ENCODE data around the gene ZNF79. TPM values are rescaled to one million over a fixed set of nuclear protein-coding genes. Genes with fewer than 3 reads are reported as not detected.

The ZNF79 gene
- total RNA-seq, 2 experiments from 2014 or later, result 7.6 TPM

DNA sequence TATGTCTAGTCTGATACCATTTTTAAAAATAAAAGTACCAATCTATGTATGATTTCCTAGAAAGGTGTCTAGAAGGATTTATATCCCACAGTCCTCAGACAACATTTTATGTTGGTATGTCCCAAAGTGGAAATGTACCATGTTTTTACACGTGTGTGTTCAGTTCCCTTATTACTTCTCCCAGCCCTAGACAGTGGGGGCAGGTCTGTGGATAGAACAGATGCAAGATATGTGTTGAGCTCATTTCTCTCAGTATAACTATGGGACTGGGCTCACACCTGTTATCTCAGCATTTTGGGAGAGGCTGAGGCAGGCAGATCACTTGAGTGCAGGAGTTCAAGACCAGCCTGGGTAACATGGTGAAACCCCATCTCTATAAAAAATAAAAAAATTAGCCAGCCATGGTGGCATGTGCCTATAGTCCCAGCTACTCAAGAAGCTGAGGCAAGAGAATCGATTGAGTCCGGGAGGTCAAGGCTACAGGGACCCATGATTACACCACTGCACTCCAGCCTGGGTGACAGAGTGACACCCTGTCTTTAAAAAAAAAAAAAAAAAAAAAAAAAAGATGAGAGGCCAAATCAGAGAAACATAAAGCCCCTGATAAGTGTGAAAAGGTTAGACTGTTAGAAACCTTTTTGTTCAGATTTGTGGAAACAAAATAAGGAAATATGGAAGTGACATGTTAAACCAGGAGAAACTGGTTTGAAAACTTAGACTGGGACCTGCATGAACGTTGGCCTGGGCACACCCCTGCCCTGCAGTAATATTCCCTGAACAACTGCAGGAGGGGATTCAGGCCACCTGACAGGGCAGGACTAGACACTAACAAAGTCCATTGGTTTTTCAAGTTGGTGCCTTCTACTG lies 34.6 kb upstream of the ZNF79 start:
- ChIA-PET CTCF (interaction anchor here (1.2 kb wide), 1 partner anchor 145 kb away, joined by 3 read pairs; no protein-coding TSS in a partner anchor), POLR2A (interaction anchor here (0.9 to 3.3 kb wide), 2 partner anchors 35 to 61 kb away, joined by 3 to 27 read pairs; partner anchors contain the start of genes LRSAM1, RPL12 and ZNF79)
- H3K36me3 Mint-ChIP-seq (ENCODE audit: low read depth), result no peaks in the 10 kb centered on the region
- no peak overlapping the region for H3K27ac Mint-ChIP-seq
- DNase-seq, result no peak
- intact Hi-C loops (cut with micrococcal nuclease), result loop anchor here (10.0 kb wide), 1 partner anchor 165 kb away; no protein-coding TSS in a partner anchor
- H3K4me1 Mint-ChIP-seq (ENCODE audit: low read depth), result peaks cover 34% of the 10 kb centered on the region
- ATAC-seq, result no peak
- TF ChIP-seq, protein P1, sequence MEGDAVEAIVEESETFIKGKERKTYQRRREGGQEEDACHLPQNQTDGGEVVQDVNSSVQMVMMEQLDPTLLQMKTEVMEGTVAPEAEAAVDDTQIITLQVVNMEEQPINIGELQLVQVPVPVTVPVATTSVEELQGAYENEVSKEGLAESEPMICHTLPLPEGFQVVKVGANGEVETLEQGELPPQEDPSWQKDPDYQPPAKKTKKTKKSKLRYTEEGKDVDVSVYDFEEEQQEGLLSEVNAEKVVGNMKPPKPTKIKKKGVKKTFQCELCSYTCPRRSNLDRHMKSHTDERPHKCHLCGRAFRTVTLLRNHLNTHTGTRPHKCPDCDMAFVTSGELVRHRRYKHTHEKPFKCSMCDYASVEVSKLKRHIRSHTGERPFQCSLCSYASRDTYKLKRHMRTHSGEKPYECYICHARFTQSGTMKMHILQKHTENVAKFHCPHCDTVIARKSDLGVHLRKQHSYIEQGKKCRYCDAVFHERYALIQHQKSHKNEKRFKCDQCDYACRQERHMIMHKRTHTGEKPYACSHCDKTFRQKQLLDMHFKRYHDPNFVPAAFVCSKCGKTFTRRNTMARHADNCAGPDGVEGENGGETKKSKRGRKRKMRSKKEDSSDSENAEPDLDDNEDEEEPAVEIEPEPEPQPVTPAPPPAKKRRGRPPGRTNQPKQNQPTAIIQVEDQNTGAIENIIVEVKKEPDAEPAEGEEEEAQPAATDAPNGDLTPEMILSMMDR (IDR thresholded peaks at IDR 0.05), result no peak
- no peaks in the 10 kb centered on the region for H3K9me3 Mint-ChIP-seq
- H3K27me3 Mint-ChIP-seq, result peaks cover 58% of the 10 kb centered on the region
- H3K4me3 Mint-ChIP-seq, result no peak overlapping the region

DNA sequence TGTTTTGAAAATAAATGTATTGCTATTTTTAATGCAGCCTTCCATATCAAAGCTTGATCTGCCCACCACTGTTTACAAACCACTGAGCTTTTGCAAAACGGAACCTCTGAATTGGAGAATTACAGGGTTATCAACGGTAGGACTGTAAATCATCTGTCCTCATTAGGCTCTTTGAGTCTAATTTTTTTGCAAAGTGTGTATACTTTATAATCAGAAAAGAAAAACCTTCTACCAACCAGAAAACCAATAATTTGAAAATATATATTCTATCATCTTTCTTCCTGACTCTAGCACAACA lies 34.0 kb upstream of the ZNF79 start:
- H3K27ac Mint-ChIP-seq, result no peak overlapping the region
- ChIA-PET POLR2A (interaction anchor here (3.3 kb wide), 1 partner anchor 60 kb away, joined by 27 read pairs; the partner anchor contains the start of genes LRSAM1 and RPL12), CTCF (no interaction called here)
- peaks cover 34% of the 10 kb centered on the region for H3K4me1 Mint-ChIP-seq (ENCODE audit: low read depth)
- no peak for DNase-seq
- intact Hi-C loops (cut with micrococcal nuclease), result loop anchor here (10.0 kb wide), 1 partner anchor 165 kb away; no protein-coding TSS in a partner anchor
- H3K36me3 Mint-ChIP-seq (ENCODE audit: low read depth), result no peaks in the 10 kb centered on the region
- no peak overlapping the region for H3K4me3 Mint-ChIP-seq
- peaks cover 56% of the 10 kb centered on the region for H3K27me3 Mint-ChIP-seq
- ATAC-seq, result no peak
- H3K9me3 Mint-ChIP-seq, result no peaks in the 10 kb centered on the region
- TF ChIP-seq, protein P1 (IDR thresholded peaks at IDR 0.05), result no peak

DNA sequence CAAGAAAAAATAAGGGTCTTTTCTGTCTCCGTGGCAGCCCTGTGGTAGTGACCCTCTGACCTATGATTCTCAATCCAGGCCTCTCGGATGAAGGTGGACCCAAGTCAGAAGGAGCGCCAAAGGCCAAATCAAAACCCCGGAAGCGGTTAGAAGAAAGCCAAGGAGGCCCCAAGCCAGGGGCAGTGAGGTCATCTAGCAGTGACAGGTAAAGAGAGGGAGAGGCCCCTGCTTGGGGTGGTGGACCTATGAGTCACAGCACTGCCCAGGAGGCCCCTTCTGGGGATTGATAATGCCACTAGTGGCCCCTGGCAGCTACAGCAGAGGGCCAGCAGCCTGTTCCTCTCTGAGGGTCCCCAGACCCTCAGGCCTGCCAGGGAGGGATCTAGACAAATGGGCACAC lies 33.6 kb upstream of the ZNF79 start:
- ChIA-PET CTCF (no interaction called here), POLR2A (interaction anchor here (3.3 kb wide), 1 partner anchor 60 kb away, joined by 27 read pairs; the partner anchor contains the start of genes LRSAM1 and RPL12)
- peaks cover 56% of the 10 kb centered on the region for H3K27me3 Mint-ChIP-seq
- DNase-seq (peak; percentile 26), ATAC-seq (no peak)
- no peak overlapping the region for H3K27ac Mint-ChIP-seq
- H3K9me3 Mint-ChIP-seq, result no peaks in the 10 kb centered on the region
- intact Hi-C loops (cut with micrococcal nuclease), result loop anchor here (10.0 kb wide), 1 partner anchor 166 kb away; no protein-coding TSS in a partner anchor
- no peaks in the 10 kb centered on the region for H3K36me3 Mint-ChIP-seq (ENCODE audit: low read depth)
- peaks cover 34% of the 10 kb centered on the region for H3K4me1 Mint-ChIP-seq (ENCODE audit: low read depth)
- TF ChIP-seq, protein P1 (IDR thresholded peaks at IDR 0.05), result no peak
- H3K4me3 Mint-ChIP-seq, result no peak overlapping the region

GRCh38 chr9:127392166-127392565 lies 32.0 kb upstream of the ZNF79 start:
- peaks cover 30% of the 10 kb centered on the region for H3K4me1 Mint-ChIP-seq (ENCODE audit: low read depth)
- TF ChIP-seq, protein P1 (IDR thresholded peaks at IDR 0.05), result no peak
- ATAC-seq, result no peak
- no peaks in the 10 kb centered on the region for H3K36me3 Mint-ChIP-seq (ENCODE audit: low read depth)
- intact Hi-C loops (cut with micrococcal nuclease), result loop anchor here (10.0 kb wide), 1 partner anchor 167 kb away; no protein-coding TSS in a partner anchor
- POLR2A ChIA-PET, result interaction anchor here (1.0 kb wide), 1 partner anchor 32 kb away, joined by 3 read pairs; the partner anchor contains the start of gene ZNF79
- H3K4me3 Mint-ChIP-seq, result no peak overlapping the region
- no peak overlapping the region for H3K27ac Mint-ChIP-seq
- CTCF ChIA-PET, result interaction anchor here (1.4 kb wide), 1 partner anchor 177 kb away, joined by 3 read pairs; no protein-coding TSS in a partner anchor
- no peak for DNase-seq
- peaks cover 53% of the 10 kb centered on the region for H3K27me3 Mint-ChIP-seq
- H3K9me3 Mint-ChIP-seq, result no peaks in the 10 kb centered on the region

GRCh38 chr9:127392976-127393375 lies 31.2 kb upstream of the ZNF79 start:
- no peak for ATAC-seq
- no peak for DNase-seq
- peaks cover 54% of the 10 kb centered on the region for H3K27me3 Mint-ChIP-seq
- intact Hi-C loops (cut with micrococcal nuclease), result loop anchor here (10.0 kb wide), 1 partner anchor 168 kb away; no protein-coding TSS in a partner anchor
- ChIA-PET POLR2A (no interaction called here), CTCF (interaction anchor here (1.4 kb wide), 1 partner anchor 178 kb away, joined by 3 read pairs; no protein-coding TSS in a partner anchor)
- H3K36me3 Mint-ChIP-seq (ENCODE audit: low read depth), result no peaks in the 10 kb centered on the region
- H3K27ac Mint-ChIP-seq, result no peak overlapping the region
- TF ChIP-seq, protein P1 (IDR thresholded peaks at IDR 0.05), result no peak
- no peak overlapping the region for H3K4me3 Mint-ChIP-seq
- peaks cover 27% of the 10 kb centered on the region for H3K4me1 Mint-ChIP-seq (ENCODE audit: low read depth)
- no peaks in the 10 kb centered on the region for H3K9me3 Mint-ChIP-seq

Data from activated CD8-positive, alpha-beta T cell treated with anti-CD3 and anti-CD28 coated beads for 36 hours (primary cell).